ENCODE data around the gene AMN1. TPM values are rescaled to one million over a fixed set of nuclear protein-coding genes. Genes with fewer than 3 reads are reported as not detected.
"Not testable (repeated sequence)": the region's sequence is repeated elsewhere in the genome, so short reads cannot be mapped to it uniquely, and the experiment has no call there.

The AMN1 gene
- total and polyA plus RNA-seq, 2 donors (not counting 1 experiment from before 2014, with no cell fraction given) = 9.1 to 10.4 TPM

GRCh38 chr12:31750747-31751039, 21.9 kb upstream of the AMN1 start:
- Histone ChIP-seq H3K36me3 (ENCODE audit: control insufficient read depth, insufficient read depth, low read length) (no peaks in the 10 kb centered on the region), H3K9ac (ENCODE audit: insufficient read depth, low read length) (no peak overlapping the region), H2AFZ (ENCODE audit: low read length) (no peak overlapping the region), H4K20me1 (ENCODE audit: control insufficient read depth, extremely low read depth, insufficient read depth, low read length) (no peaks in the 10 kb centered on the region), H3K27me3 (ENCODE audit: control insufficient read depth, insufficient read depth, low read length) (no peaks in the 10 kb centered on the region), H3K9me3 (ENCODE audit: control insufficient read depth, insufficient read depth, low read depth, low read length) (no peaks in the 10 kb centered on the region), H3K4me1 (ENCODE audit: control insufficient read depth, extremely low read depth, insufficient read depth, low read length) (peaks cover 2% of the 10 kb centered on the region), H3K4me3 (replicated peaks in 1 of 4; ENCODE audit: control extremely low read depth in 1 of 4, insufficient read depth in 1 of 4, low read depth in 3 of 4, low read length in 4 of 4) (no peak overlapping the region), H3K27ac (ENCODE audit: insufficient read depth, low read length) (no peak overlapping the region), H3K79me2 (ENCODE audit: control insufficient read depth, insufficient read depth, low read length) (no peaks in the 10 kb centered on the region), H3K4me2 (ENCODE audit: extremely low read depth, insufficient read depth, low read length) (no peak overlapping the region)
- DNase-seq (ENCODE audit: low read depth in 2 of 2) = no peak
- TF ChIP-seq EZH2 (IDR thresholded peaks at IDR 0.05; ENCODE audit: low read length, missing control alignments) (no peak), CTCF (conservative IDR thresholded peaks at IDR 0.05 in 1 of 2, IDR thresholded peaks at IDR 0.05 in 1 of 2; ENCODE audit: low read depth in 1 of 2, low read length in 2 of 2) (no peak)

GRCh38 chr12:31749024-31749704, 20.3 kb upstream of the AMN1 start:
- no peaks in the 10 kb centered on the region for H3K79me2 ChIP-seq (ENCODE audit: control insufficient read depth, insufficient read depth, low read length)
- no peak for TF ChIP-seq EZH2 (IDR thresholded peaks at IDR 0.05; ENCODE audit: low read length, missing control alignments)
- TF ChIP-seq CTCF (conservative IDR thresholded peaks at IDR 0.05 in 1 of 2, IDR thresholded peaks at IDR 0.05 in 1 of 2; ENCODE audit: low read depth in 1 of 2, low read length in 2 of 2) = no peak
- H3K27me3 ChIP-seq (ENCODE audit: control insufficient read depth, insufficient read depth, low read length) = no peaks in the 10 kb centered on the region
- no peaks in the 10 kb centered on the region for H3K9me3 ChIP-seq (ENCODE audit: control insufficient read depth, insufficient read depth, low read depth, low read length)
- H3K4me1 ChIP-seq (ENCODE audit: control insufficient read depth, extremely low read depth, insufficient read depth, low read length) = peaks cover 2% of the 10 kb centered on the region
- no peak overlapping the region for H3K4me2 ChIP-seq (ENCODE audit: extremely low read depth, insufficient read depth, low read length)
- H2AFZ ChIP-seq (ENCODE audit: low read length) = no peak overlapping the region
- no peaks in the 10 kb centered on the region for H3K36me3 ChIP-seq (ENCODE audit: control insufficient read depth, insufficient read depth, low read length)
- DNase-seq (ENCODE audit: low read depth in 2 of 2) = peak; percentile 91 to 99
- H4K20me1 ChIP-seq (ENCODE audit: control insufficient read depth, extremely low read depth, insufficient read depth, low read length) = no peaks in the 10 kb centered on the region
- H3K27ac ChIP-seq (ENCODE audit: insufficient read depth, low read length) = peak overlapping the region; percentile 40
- H3K9ac ChIP-seq (ENCODE audit: insufficient read depth, low read length) = no peak overlapping the region
- H3K4me3 ChIP-seq (replicated peaks in 1 of 4; ENCODE audit: control extremely low read depth in 1 of 4, insufficient read depth in 1 of 4, low read depth in 3 of 4, low read length in 4 of 4) = no peak overlapping the region

GRCh38 chr12:31745242-31745641, 16.4 kb upstream of the AMN1 start:
- Histone ChIP-seq H3K79me2 (ENCODE audit: control insufficient read depth, insufficient read depth, low read length) (no peaks in the 10 kb centered on the region), H3K9me3 (ENCODE audit: control insufficient read depth, insufficient read depth, low read depth, low read length) (no peaks in the 10 kb centered on the region), H3K4me3 (replicated peaks in 1 of 4; ENCODE audit: control extremely low read depth in 1 of 4, insufficient read depth in 1 of 4, low read depth in 3 of 4, low read length in 4 of 4) (no peak overlapping the region), H3K9ac (ENCODE audit: insufficient read depth, low read length) (no peak overlapping the region), H3K27me3 (ENCODE audit: control insufficient read depth, insufficient read depth, low read length) (no peaks in the 10 kb centered on the region), H3K4me2 (ENCODE audit: extremely low read depth, insufficient read depth, low read length) (no peak overlapping the region), H4K20me1 (ENCODE audit: control insufficient read depth, extremely low read depth, insufficient read depth, low read length) (no peaks in the 10 kb centered on the region), H2AFZ (ENCODE audit: low read length) (no peak overlapping the region), H3K36me3 (ENCODE audit: control insufficient read depth, insufficient read depth, low read length) (no peaks in the 10 kb centered on the region), H3K4me1 (ENCODE audit: control insufficient read depth, extremely low read depth, insufficient read depth, low read length) (peaks cover 2% of the 10 kb centered on the region), H3K27ac (ENCODE audit: insufficient read depth, low read length) (no peak overlapping the region)
- TF ChIP-seq CTCF (conservative IDR thresholded peaks at IDR 0.05 in 1 of 2, IDR thresholded peaks at IDR 0.05 in 1 of 2; ENCODE audit: low read depth in 1 of 2, low read length in 2 of 2) (no peak), EZH2 (IDR thresholded peaks at IDR 0.05; ENCODE audit: low read length, missing control alignments) (no peak)
- DNase-seq (ENCODE audit: low read depth in 2 of 2) = no peak

- H3K27me3 ChIP-seq (ENCODE audit: control insufficient read depth, insufficient read depth, low read length); H4K20me1 ChIP-seq (ENCODE audit: control insufficient read depth, extremely low read depth, insufficient read depth, low read length); H3K4me1 ChIP-seq (ENCODE audit: control insufficient read depth, extremely low read depth, insufficient read depth, low read length); H3K9ac ChIP-seq (ENCODE audit: insufficient read depth, low read length); H3K4me2 ChIP-seq (ENCODE audit: extremely low read depth, insufficient read depth, low read length); H3K4me3 ChIP-seq (replicated peaks in 1 of 4; ENCODE audit: control extremely low read depth in 1 of 4, insufficient read depth in 1 of 4, low read depth in 3 of 4, low read length in 4 of 4); H2AFZ ChIP-seq (ENCODE audit: low read length); H3K79me2 ChIP-seq (ENCODE audit: control insufficient read depth, insufficient read depth, low read length); H3K9me3 ChIP-seq (ENCODE audit: control insufficient read depth, insufficient read depth, low read depth, low read length); H3K36me3 ChIP-seq (ENCODE audit: control insufficient read depth, insufficient read depth, low read length); H3K27ac ChIP-seq (ENCODE audit: insufficient read depth, low read length); DNase-seq (ENCODE audit: low read depth in 2 of 2): not testable (repeated sequence)
Observed at GRCh38 chr12:31744363-31744762, 15.5 kb upstream of the AMN1 start.
